ENCODE results near the gene TDP2. TPM values are rescaled to one million over a fixed set of nuclear protein-coding genes. Genes with fewer than 3 reads are reported as not detected.

TDP2 gene
- total and polyA plus RNA-seq, 9 of the 15 experiments (the other 6 are each of a cell fraction or from before 2014, with no cell fraction given), result 27.7 to 60.1 (median 31.8) TPM

GRCh38 chr6:24658573-24659560, 7.8 kb downstream of the TDP2 start (continued):
- TF ChIP-seq, protein P1, sequence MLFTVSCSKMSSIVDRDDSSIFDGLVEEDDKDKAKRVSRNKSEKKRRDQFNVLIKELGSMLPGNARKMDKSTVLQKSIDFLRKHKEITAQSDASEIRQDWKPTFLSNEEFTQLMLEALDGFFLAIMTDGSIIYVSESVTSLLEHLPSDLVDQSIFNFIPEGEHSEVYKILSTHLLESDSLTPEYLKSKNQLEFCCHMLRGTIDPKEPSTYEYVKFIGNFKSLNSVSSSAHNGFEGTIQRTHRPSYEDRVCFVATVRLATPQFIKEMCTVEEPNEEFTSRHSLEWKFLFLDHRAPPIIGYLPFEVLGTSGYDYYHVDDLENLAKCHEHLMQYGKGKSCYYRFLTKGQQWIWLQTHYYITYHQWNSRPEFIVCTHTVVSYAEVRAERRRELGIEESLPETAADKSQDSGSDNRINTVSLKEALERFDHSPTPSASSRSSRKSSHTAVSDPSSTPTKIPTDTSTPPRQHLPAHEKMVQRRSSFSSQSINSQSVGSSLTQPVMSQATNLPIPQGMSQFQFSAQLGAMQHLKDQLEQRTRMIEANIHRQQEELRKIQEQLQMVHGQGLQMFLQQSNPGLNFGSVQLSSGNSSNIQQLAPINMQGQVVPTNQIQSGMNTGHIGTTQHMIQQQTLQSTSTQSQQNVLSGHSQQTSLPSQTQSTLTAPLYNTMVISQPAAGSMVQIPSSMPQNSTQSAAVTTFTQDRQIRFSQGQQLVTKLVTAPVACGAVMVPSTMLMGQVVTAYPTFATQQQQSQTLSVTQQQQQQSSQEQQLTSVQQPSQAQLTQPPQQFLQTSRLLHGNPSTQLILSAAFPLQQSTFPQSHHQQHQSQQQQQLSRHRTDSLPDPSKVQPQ (CRISPR knock-in tag; IDR thresholded peaks at IDR 0.05; ENCODE audit: borderline replicate concordance), result no peak
- no peak for TF ChIP-seq MEF2A (IDR thresholded peaks at IDR 0.05; ENCODE audit: control insufficient read depth, low read depth, low read length)
- no peak for TF ChIP-seq KLF16 (IDR thresholded peaks at IDR 0.05)
- TF ChIP-seq, protein P2, sequence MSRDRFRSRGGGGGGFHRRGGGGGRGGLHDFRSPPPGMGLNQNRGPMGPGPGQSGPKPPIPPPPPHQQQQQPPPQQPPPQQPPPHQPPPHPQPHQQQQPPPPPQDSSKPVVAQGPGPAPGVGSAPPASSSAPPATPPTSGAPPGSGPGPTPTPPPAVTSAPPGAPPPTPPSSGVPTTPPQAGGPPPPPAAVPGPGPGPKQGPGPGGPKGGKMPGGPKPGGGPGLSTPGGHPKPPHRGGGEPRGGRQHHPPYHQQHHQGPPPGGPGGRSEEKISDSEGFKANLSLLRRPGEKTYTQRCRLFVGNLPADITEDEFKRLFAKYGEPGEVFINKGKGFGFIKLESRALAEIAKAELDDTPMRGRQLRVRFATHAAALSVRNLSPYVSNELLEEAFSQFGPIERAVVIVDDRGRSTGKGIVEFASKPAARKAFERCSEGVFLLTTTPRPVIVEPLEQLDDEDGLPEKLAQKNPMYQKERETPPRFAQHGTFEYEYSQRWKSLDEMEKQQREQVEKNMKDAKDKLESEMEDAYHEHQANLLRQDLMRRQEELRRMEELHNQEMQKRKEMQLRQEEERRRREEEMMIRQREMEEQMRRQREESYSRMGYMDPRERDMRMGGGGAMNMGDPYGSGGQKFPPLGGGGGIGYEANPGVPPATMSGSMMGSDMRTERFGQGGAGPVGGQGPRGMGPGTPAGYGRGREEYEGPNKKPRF (IDR thresholded peaks at IDR 0.05; ENCODE audit: low read depth, low read length), result no peak
- TF ChIP-seq RB1 (IDR thresholded peaks at IDR 0.05; ENCODE audit: low read depth), result no peak
- no peak for TF ChIP-seq HMG20A (CRISPR knock-in tag; conservative IDR thresholded peaks at IDR 0.05)
- no peak for TF ChIP-seq ZNF12 (CRISPR knock-in tag; IDR thresholded peaks at IDR 0.05)
- TF ChIP-seq CC2D1A (IDR thresholded peaks at IDR 0.05), result peak; percentile 99
- no peak for TF ChIP-seq PTRF (tag; IDR thresholded peaks at IDR 0.05)
- no peak; the same call in 1 of the 2 replicates for TF ChIP-seq GABPA (tag; conservative IDR thresholded peaks at IDR 0.05; ENCODE audit: low read depth)
- no peak for TF ChIP-seq CBFA2T3 (IDR thresholded peaks at IDR 0.05)
- no peak for TF ChIP-seq NR2C2 (CRISPR knock-in tag; IDR thresholded peaks at IDR 0.05)
- peak; percentile 53; the same call in 1 of the 2 replicates for TF ChIP-seq NR2C2 (tag; IDR thresholded peaks at IDR 0.05)
- no peak for TF ChIP-seq ZNF445 (CRISPR knock-in tag; IDR thresholded peaks at IDR 0.05; ENCODE audit: low read depth)
- no peak for TF ChIP-seq ZNF76 (CRISPR knock-in tag; IDR thresholded peaks at IDR 0.05; ENCODE audit: borderline replicate concordance)
- no peak for TF ChIP-seq ZNF121 (CRISPR knock-in tag; conservative IDR thresholded peaks at IDR 0.05)
- no peak for TF ChIP-seq FOXK1 (CRISPR knock-in tag; IDR thresholded peaks at IDR 0.05; ENCODE audit: borderline replicate concordance)
- TF ChIP-seq SREBF1 (IDR thresholded peaks at IDR 0.05; ENCODE audit: borderline replicate concordance, low read depth, low read length), result no peak
- TF ChIP-seq, protein P3, sequence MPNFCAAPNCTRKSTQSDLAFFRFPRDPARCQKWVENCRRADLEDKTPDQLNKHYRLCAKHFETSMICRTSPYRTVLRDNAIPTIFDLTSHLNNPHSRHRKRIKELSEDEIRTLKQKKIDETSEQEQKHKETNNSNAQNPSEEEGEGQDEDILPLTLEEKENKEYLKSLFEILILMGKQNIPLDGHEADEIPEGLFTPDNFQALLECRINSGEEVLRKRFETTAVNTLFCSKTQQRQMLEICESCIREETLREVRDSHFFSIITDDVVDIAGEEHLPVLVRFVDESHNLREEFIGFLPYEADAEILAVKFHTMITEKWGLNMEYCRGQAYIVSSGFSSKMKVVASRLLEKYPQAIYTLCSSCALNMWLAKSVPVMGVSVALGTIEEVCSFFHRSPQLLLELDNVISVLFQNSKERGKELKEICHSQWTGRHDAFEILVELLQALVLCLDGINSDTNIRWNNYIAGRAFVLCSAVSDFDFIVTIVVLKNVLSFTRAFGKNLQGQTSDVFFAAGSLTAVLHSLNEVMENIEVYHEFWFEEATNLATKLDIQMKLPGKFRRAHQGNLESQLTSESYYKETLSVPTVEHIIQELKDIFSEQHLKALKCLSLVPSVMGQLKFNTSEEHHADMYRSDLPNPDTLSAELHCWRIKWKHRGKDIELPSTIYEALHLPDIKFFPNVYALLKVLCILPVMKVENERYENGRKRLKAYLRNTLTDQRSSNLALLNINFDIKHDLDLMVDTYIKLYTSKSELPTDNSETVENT (CRISPR knock-in tag; IDR thresholded peaks at IDR 0.05), result no peak
